IPS-15b (cell line): ENCODE data around the gene DNM1L.

Experiments used
- H3K27me3 ChIP-seq: one replicate; pipeline ENCODE4 v1.6.1; 2013; ENCODE audit warnings: low read length; ENCODE audit not compliant: control insufficient read depth, insufficient read depth
- H3K36me3 ChIP-seq: one replicate; pipeline ENCODE4 v1.6.1; 2013; ENCODE audit warnings: low read length; ENCODE audit not compliant: control insufficient read depth, insufficient read depth
- H3K4me1 ChIP-seq: one replicate; pipeline ENCODE4 v1.6.1; 2013; ENCODE audit warnings: mild to moderate bottlenecking, low read length; ENCODE audit not compliant: control insufficient read depth, insufficient read depth
- H3K4me3 ChIP-seq: one replicate; pipeline ENCODE4 v1.5.1; 2013; ENCODE audit warnings: low read depth, low read length
- H3K9ac ChIP-seq: one replicate; pipeline ENCODE4 v1.6.1; 2013; ENCODE audit warnings: low read depth, mild to moderate bottlenecking, low read length
- H3K9me3 ChIP-seq: one replicate; pipeline ENCODE4 v1.6.1; 2013; ENCODE audit warnings: mild to moderate bottlenecking, low read length; ENCODE audit not compliant: control insufficient read depth, insufficient read depth

DNM1L gene

DNA sequence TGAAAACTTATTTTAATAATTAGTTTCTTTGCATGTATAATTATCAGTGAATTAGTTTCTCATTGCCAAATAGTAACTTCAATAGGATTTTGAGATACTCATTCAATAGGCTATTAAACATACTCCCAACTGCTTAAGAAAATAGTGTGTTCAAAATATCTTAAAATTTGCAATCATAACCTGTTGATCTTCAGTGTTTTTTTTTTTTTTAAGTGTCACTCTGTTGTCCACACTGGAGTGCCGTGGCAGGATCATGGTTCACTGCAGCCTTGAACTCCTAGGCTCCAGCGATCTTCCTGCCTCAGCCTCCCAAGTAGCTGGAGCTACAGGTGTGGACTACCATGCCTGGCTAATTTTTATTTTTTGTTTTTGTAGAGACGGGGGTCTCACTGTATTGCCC, 78.1 kb downstream of the DNM1L start:
- H3K36me3 ChIP-seq: no peaks in the 10 kb centered on the region

DNA sequence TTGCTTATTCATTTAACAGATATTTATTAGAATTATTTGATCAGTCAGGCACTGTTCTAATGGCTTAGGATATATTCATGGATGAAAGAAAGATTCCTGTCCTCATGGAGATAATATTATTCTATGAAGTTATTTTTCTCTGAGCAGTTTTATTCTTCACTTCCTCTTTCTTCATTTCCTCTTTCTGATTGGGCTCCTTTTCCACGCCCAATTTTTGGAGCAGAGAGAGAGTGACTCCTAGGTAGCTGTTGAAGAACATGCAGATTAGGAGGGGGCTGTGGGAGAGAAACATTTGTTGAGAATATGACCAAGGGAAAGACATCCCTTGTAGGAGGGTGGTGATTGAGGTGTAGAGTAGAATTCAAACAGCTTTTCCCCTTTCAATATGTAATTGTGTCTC, 82.6 kb downstream of the DNM1L start:
- no peak overlapping the region for H3K4me3 ChIP-seq
- H3K9ac ChIP-seq: no peak overlapping the region
- no peaks in the 10 kb centered on the region for H3K36me3 ChIP-seq
- no peaks in the 10 kb centered on the region for H3K27me3 ChIP-seq
- no peaks in the 10 kb centered on the region for H3K9me3 ChIP-seq
- H3K4me1 ChIP-seq: no peaks in the 10 kb centered on the region

More for the DNA sequence above, 78.1 kb downstream of the DNM1L start:
- Histone ChIP-seq H3K4me3 (no peak overlapping the region), H3K4me1 (peaks cover 6% of the 10 kb centered on the region), H3K27me3 (no peaks in the 10 kb centered on the region), H3K9ac (no peak overlapping the region), H3K9me3 (no peaks in the 10 kb centered on the region)

DNA sequence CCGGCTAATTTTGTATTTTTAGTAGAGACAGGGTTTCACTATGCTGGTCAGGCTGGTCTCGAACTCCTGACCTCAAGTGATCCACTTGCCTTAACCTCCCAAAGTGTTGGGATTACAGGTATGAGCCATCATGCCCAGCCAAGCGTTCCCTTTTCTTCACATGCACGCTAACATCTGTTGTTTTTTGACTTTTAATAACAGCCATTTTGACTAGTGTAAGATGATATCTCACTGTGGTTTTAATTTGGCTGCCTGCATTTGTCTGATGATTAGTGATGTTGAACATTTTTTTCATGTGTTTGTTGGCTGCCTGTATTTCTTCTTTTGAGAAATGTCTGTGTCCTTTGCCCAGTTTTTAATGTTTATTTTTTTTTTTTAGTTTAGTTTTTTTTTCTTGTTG, 86.8 kb downstream of the DNM1L start:
- no peaks in the 10 kb centered on the region for H3K27me3 ChIP-seq
- no peak overlapping the region for H3K9ac ChIP-seq
- H3K4me1 ChIP-seq: no peaks in the 10 kb centered on the region
- no peak overlapping the region for H3K4me3 ChIP-seq
- H3K9me3 ChIP-seq: no peaks in the 10 kb centered on the region
- no peaks in the 10 kb centered on the region for H3K36me3 ChIP-seq

DNA sequence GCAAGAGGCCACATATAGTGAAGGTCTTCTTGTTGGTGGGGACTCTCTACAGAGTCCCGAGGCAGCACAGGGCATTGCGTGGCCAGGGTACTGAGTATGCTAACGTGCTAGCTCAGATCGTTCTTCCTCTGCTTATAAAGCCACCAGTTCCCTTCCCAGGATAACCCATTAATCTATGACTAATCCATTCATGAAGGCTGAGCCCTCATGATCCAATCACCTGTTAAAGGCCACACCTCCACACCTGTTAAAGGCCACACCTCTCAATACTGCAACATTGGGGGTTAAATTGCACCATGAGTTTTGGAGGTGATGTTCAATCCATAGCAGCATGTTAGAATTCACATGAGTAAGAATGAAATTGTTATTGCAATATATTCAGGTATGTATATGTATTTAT, 89.4 kb downstream of the DNM1L start:
- no peaks in the 10 kb centered on the region for H3K9me3 ChIP-seq
- no peaks in the 10 kb centered on the region for H3K27me3 ChIP-seq
- no peaks in the 10 kb centered on the region for H3K36me3 ChIP-seq
- H3K4me1 ChIP-seq: no peaks in the 10 kb centered on the region
- no peak overlapping the region for H3K9ac ChIP-seq
- H3K4me3 ChIP-seq: no peak overlapping the region

DNA sequence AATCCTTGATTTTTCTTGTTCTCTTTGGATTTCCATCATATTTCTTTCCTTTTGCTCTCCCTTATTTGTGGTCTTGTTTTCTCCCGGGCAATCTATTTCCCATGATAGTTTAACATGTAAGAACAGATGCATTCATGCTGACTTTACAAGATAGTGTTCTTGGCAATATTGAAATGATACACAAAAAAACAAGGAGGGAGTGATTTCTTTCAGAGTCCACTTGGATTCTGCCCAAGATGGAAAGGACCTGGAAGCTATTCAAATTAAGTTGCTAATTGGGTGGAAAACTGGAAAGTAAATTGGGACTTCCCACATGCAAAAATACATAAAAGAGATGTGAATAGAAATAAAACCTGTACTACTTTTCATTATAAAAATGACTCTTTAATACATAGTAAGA, 91.0 kb downstream of the DNM1L start:
- Histone ChIP-seq H3K4me3 (no peak overlapping the region), H3K9ac (no peak overlapping the region), H3K9me3 (no peaks in the 10 kb centered on the region), H3K4me1 (no peaks in the 10 kb centered on the region), H3K36me3 (no peaks in the 10 kb centered on the region), H3K27me3 (no peaks in the 10 kb centered on the region)

DNA sequence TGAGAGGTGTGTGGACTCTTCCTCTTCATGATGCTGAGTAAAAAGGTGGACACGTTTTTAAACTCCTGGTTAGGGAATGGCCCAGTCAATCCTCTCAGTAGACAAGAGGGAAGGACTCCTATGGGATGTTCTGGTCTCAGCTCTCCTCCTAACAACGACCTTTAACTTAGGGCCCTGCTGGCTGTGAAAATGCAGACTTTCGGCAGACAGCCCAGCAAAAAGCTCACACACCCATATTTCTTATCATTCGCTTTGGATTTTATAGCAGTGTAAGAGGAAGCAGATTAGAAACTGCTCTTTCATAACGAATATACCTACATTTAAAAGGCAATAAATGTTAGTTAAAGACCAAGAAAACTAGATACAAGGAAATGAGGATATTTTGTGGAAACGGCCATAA, 94.6 kb downstream of the DNM1L start:
- Histone ChIP-seq H3K4me1 (no peaks in the 10 kb centered on the region), H3K9ac (no peak overlapping the region), H3K36me3 (no peaks in the 10 kb centered on the region), H3K27me3 (no peaks in the 10 kb centered on the region), H3K9me3 (no peaks in the 10 kb centered on the region), H3K4me3 (no peak overlapping the region)

DNA sequence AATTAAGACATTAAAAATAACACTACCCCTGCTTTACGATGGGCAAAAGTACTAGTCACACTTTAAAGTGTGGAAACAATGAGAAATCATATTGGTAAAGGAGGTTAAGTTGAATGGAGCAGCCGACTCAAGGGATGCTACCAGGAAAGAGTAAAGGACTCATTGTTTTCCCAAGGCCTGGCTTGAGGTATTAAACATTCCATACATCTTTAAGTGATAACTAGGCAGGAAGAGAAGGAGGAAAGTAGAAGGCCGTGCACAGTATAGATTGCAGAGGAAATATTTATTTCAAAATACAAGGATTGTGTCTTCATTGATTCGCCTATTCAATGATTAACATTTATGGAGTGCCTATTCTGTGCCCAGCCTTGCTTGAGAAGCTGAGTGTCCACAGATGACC, 97.2 kb downstream of the DNM1L start:
- no peaks in the 10 kb centered on the region for H3K4me1 ChIP-seq
- no peaks in the 10 kb centered on the region for H3K36me3 ChIP-seq
- no peak overlapping the region for H3K4me3 ChIP-seq
- H3K9me3 ChIP-seq: no peaks in the 10 kb centered on the region
- H3K9ac ChIP-seq: no peak overlapping the region
- no peaks in the 10 kb centered on the region for H3K27me3 ChIP-seq

DNA sequence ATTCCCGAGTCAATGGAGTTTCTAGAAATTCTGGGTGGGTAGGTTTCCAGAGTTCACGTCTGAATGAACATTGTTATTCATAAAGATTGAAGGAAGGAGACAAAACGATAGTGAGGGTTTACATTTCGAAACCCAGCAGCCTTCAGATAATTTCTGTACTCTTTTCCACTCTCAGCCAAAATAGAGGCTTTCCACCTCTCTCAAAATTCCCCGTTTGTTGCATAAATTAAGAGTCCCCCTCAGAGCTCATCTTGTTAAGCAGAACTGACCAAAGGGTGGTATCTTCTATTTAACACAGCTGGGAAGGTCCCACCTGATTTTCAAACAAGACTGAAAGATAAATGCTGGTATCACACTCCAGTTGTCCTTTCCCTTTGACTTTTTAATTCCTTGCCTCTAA, 98.1 kb downstream of the DNM1L start:
- H3K4me3 ChIP-seq: no peak overlapping the region
- H3K36me3 ChIP-seq: no peaks in the 10 kb centered on the region
- H3K9ac ChIP-seq: no peak overlapping the region
- no peaks in the 10 kb centered on the region for H3K4me1 ChIP-seq
- no peaks in the 10 kb centered on the region for H3K9me3 ChIP-seq
- H3K27me3 ChIP-seq: no peaks in the 10 kb centered on the region

DNA sequence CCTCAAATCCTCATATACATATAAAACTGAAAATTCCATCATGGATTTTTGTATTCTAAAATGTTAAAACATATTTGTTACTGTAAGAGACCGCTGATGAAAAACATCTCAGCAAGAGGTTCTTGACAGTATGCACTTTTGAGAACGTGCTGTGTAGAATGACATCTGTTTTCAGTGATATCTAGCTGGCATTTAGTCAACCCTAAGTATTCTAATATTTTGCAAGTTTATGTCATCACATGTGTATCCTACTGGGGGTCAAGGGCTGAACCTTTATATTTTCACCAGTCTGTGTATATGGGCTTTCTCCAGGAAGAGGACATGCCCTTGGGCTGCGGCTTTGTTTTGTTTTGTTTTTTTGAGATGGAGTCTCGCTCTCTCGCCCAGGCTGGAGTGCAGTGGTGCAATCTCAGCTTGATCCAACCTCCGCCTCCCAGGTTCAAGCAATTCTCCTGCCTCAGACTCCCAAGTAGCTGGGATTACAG, 98.6 kb downstream of the DNM1L start:
- H3K9me3 ChIP-seq: no peaks in the 10 kb centered on the region
- H3K36me3 ChIP-seq: no peaks in the 10 kb centered on the region
- no peaks in the 10 kb centered on the region for H3K4me1 ChIP-seq
- no peak overlapping the region for H3K9ac ChIP-seq
- no peak overlapping the region for H3K4me3 ChIP-seq
- H3K27me3 ChIP-seq: no peaks in the 10 kb centered on the region

DNA sequence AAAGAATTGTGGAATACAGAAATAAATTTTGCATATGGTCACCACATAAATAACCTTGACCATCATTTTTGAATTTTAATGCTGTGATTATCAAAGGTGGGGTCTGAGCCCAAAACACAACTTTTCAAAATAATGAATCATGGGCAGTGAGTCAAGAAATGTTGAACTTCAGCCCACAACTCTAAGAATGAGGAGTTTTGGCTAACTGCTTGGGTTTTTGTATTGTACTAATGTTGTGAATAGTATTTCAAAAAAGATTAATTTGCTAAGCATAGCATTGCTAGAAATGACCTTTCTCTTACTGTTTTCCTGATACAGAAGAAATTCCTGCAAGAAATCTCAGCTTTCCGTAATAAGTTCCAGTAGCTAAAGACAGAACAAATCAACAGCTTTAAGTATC, 101.0 kb downstream of the DNM1L start:
- Histone ChIP-seq H3K9me3 (no peaks in the 10 kb centered on the region), H3K36me3 (no peaks in the 10 kb centered on the region), H3K27me3 (no peaks in the 10 kb centered on the region)

DNA sequence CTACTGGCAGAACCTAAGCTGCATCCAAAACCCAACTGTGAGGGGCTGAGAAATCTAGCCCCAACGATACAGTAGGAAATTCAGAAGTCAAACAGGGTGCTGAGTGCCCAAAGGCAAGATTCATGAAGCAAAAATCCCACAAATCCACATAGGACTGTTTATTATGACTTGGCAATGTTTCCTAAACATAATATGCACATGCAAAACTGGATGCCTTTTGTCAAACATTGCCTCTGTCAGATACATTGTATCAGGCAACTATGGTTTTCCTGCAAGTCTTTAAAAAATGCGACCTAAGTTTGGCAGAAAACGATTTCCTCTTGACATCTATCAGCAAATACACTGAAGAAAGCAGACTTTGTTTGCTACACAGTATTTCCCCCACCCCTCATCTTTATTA, 103.9 kb downstream of the DNM1L start:
- Histone ChIP-seq H3K36me3 (no peaks in the 10 kb centered on the region), H3K4me1 (no peaks in the 10 kb centered on the region), H3K4me3 (no peak overlapping the region)

More for the DNA sequence above, 101.0 kb downstream of the DNM1L start:
- no peak overlapping the region for H3K9ac ChIP-seq
- no peaks in the 10 kb centered on the region for H3K4me1 ChIP-seq
- no peak overlapping the region for H3K4me3 ChIP-seq

DNA sequence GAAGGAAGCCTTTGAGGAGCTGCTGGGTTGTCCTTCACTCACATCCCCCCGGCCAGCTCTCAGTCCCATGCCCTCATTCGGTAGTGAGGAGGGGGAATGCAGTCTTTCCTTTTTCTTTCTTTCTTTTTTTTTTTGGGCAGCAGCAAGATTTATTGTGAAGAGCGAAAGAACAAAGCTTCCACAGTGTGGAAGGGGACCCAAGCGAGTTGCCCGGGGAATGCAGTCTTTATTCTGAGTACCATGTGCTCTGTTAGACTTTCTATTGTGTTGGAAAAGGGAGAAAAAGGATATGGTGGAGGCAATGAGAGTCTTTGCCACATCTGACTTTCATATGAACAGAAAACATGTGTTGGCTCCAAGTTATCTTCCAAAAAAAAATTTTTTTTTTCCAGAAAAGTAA, 106.5 kb downstream of the DNM1L start:
- Histone ChIP-seq H3K27me3 (no peaks in the 10 kb centered on the region), H3K9me3 (no peaks in the 10 kb centered on the region), H3K4me3 (no peak overlapping the region), H3K36me3 (no peaks in the 10 kb centered on the region), H3K9ac (no peak overlapping the region), H3K4me1 (no peaks in the 10 kb centered on the region)

More for the DNA sequence above, 103.9 kb downstream of the DNM1L start:
- no peaks in the 10 kb centered on the region for H3K9me3 ChIP-seq
- H3K9ac ChIP-seq: no peak overlapping the region
- H3K27me3 ChIP-seq: no peaks in the 10 kb centered on the region

DNA sequence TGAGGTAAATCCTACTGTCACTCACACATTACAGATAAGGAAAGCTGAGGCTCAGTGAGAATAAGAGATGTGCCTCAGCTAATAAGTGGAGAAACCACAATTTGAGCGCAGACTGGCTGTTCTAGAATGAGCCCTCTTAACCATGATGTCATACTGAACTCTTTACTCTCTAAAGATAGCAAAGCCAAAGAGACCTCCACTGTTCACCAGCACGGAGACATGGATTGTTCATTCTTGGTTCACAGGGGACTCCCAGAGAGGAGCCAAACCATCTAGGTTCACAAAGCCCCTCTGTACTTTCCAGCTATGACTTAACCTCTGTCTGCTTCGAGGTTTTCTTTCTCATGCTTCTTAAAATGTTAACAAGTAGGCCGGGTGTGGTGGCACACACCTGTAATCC, 109.3 kb downstream of the DNM1L start:
- Histone ChIP-seq H3K36me3 (peaks cover 5% of the 10 kb centered on the region), H3K27me3 (no peaks in the 10 kb centered on the region), H3K9ac (no peak overlapping the region), H3K4me1 (no peaks in the 10 kb centered on the region), H3K4me3 (no peak overlapping the region), H3K9me3 (no peaks in the 10 kb centered on the region)
